ENCODE results near the gene PNPT1. TPM values are rescaled to one million over a fixed set of nuclear protein-coding genes. Genes with fewer than 3 reads are reported as not detected.

The PNPT1 gene
- total and polyA plus RNA-seq, 10 of the 15 experiments (the other 5 are each of a cell fraction or from before 2014, with no cell fraction given) = 34.2 to 67.7 (median 43.3) TPM

DNA sequence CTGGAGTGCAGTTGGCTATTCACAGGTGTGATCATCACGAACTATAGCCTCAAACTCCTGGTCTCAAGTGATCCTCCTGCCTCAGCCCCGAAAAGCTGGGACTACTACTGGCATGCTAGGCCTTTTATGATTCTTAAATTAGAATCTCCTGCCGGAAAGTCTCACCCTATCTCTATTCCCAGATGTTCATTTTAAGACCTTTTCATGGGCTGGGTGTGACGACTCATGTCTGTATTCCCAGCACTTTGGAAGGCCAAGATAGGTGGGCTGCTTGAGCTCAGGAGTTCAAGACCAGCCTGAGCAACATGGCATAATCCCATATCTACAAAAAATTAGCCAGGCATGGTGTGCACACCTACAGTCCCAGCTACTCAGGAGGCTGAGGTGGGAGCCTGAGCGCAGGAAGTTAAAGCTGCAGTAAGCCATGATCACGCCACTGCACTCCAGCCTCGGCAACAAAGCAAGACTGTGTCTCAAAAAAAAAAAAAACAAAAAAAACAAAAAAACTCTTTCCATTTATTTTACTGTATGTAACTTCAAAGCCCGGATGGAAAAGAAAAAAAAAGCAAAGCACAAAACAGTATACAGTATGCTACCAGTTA, 84.3 kb downstream of the PNPT1 start:
- ChIA-PET SMC1A (ENCODE audit: uncharacterized antibody, unreplicated experiment) (interaction anchor here (1.4 kb wide), 1 partner anchor 8 kb away, joined by 3 read pairs; no protein-coding TSS in a partner anchor), POLR2A (interaction anchor here (1.7 kb wide), 1 partner anchor 14 kb away, joined by 4 read pairs; no protein-coding TSS in a partner anchor), CTCF (interaction anchor here (0.5 kb wide), 1 partner anchor 67 kb away, joined by 3 read pairs; no protein-coding TSS in a partner anchor), RAD21 (ENCODE audit: unreplicated experiment) (no interaction called here)
- peaks cover 0 to 23% of the 10 kb centered on the region in 2 experiments; a peak in 2 of 4 replicates for H3K36me3 ChIP-seq (ENCODE audit: control insufficient read depth in 2 of 2, insufficient read depth in 2 of 2, low read length in 1 of 2)
- WGBS (ENCODE audit: insufficient coverage, insufficient replicate concordance, low lambda C conversion rate, missing lambda C conversion rate) = 82% methylated on average over 8 of the region's 8 CpGs
- H3K4me1 ChIP-seq (ENCODE audit: control insufficient read depth, insufficient read depth, low read length) = no peaks in the 10 kb centered on the region
- no peaks in the 10 kb centered on the region for H4K20me1 ChIP-seq (ENCODE audit: control insufficient read depth, insufficient read depth)
- ATAC-seq (no peak), FAIRE-seq (no peak), DNase-seq (ENCODE audit: low read depth, low spot score) (no peak)
- in situ Hi-C loops (cut with MboI) (no loop called here), intact Hi-C loops (cut with micrococcal nuclease; ENCODE audit: unreplicated experiment) (no loop called here)
- BruUV-seq (replicated peaks) = no TSS peak
- H3K4me2 ChIP-seq (ENCODE audit: control insufficient read depth, insufficient read depth) = no peak overlapping the region
- no peak overlapping the region for H3K4me3 ChIP-seq
- no peaks in the 10 kb centered on the region for H3K9me3 ChIP-seq (replicated peaks; ENCODE audit: control insufficient read depth, insufficient read depth, low read length)
- no peak overlapping the region for H3K27ac ChIP-seq (ENCODE audit: control insufficient read depth, insufficient read depth)
- no peaks in the 10 kb centered on the region for H3K27me3 ChIP-seq (replicated peaks in 1 of 2; ENCODE audit: control insufficient read depth in 2 of 2, insufficient read depth in 2 of 2, low read length in 1 of 2)
- H2AFZ ChIP-seq (ENCODE audit: control insufficient read depth, low read depth, low read length) = no peak overlapping the region
- H3K9ac ChIP-seq (ENCODE audit: control insufficient read depth, insufficient read depth, low read length) = no peak overlapping the region
- H3K79me2 ChIP-seq (ENCODE audit: control insufficient read depth, insufficient read depth, low read length) = peaks cover 51% of the 10 kb centered on the region
- TF ChIP-seq IKZF2 (IDR thresholded peaks at IDR 0.05) = no peak
- TF ChIP-seq, protein P1, sequence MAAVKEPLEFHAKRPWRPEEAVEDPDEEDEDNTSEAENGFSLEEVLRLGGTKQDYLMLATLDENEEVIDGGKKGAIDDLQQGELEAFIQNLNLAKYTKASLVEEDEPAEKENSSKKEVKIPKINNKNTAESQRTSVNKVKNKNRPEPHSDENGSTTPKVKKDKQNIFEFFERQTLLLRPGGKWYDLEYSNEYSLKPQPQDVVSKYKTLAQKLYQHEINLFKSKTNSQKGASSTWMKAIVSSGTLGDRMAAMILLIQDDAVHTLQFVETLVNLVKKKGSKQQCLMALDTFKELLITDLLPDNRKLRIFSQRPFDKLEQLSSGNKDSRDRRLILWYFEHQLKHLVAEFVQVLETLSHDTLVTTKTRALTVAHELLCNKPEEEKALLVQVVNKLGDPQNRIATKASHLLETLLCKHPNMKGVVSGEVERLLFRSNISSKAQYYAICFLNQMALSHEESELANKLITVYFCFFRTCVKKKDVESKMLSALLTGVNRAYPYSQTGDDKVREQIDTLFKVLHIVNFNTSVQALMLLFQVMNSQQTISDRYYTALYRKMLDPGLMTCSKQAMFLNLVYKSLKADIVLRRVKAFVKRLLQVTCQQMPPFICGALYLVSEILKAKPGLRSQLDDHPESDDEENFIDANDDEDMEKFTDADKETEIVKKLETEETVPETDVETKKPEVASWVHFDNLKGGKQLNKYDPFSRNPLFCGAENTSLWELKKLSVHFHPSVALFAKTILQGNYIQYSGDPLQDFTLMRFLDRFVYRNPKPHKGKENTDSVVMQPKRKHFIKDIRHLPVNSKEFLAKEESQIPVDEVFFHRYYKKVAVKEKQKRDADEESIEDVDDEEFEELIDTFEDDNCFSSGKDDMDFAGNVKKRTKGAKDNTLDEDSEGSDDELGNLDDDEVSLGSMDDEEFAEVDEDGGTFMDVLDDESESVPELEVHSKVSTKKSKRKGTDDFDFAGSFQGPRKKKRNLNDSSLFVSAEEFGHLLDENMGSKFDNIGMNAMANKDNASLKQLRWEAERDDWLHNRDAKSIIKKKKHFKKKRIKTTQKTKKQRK (IDR thresholded peaks at IDR 0.05; ENCODE audit: low read depth, low read length) = no peak

DNA sequence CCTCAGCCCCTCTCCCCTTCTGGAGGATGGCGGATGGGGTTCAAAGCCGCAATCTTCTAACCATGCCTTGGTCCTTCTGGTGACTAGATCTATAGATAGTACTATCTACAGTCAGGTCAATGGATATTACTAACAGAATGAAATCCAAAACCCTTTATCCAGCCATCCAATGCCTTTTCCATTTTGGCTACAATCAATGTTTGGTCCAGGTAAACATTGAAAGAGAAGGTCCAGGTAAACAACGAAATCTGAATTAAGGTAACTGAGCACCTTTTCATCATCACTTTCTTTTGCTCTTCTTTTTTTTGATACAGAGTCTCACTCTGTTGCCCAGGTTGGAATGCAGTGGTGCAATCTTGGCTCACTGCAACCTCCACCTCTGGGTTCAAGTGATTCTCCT, 85.9 kb downstream of the PNPT1 start:
- CTCF ChIA-PET = no interaction called here
- no peak for DNase-seq (ENCODE audit: low read depth, low spot score)
- no peaks in the 10 kb centered on the region for H3K9me3 ChIP-seq (replicated peaks; ENCODE audit: control insufficient read depth, insufficient read depth, low read length)
- SMC1A ChIA-PET (ENCODE audit: uncharacterized antibody, unreplicated experiment) = interaction anchor here (1.4 kb wide), 1 partner anchor 9 kb away, joined by 3 read pairs; no protein-coding TSS in a partner anchor
- TF ChIP-seq ZNF217 (IDR thresholded peaks at IDR 0.05) (no peak), TBL1XR1 (IDR thresholded peaks at IDR 0.05; ENCODE audit: low read depth, low read length) (no peak), MXI1 (IDR thresholded peaks at IDR 0.05; ENCODE audit: low read depth, low read length) (no peak), RAD21 (IDR thresholded peaks at IDR 0.05; ENCODE audit: insufficient read depth, low read depth, low read length) (no peak)
- no peaks in the 10 kb centered on the region for H4K20me1 ChIP-seq (ENCODE audit: control insufficient read depth, insufficient read depth)
- no peak overlapping the region for H3K27ac ChIP-seq (ENCODE audit: control insufficient read depth, insufficient read depth)
- peaks cover 2 to 24% of the 10 kb centered on the region in 2 experiments; a peak in 3 of 4 replicates for H3K36me3 ChIP-seq (ENCODE audit: control insufficient read depth in 2 of 2, insufficient read depth in 2 of 2, low read length in 1 of 2)
- no peak overlapping the region for H3K9ac ChIP-seq (ENCODE audit: control insufficient read depth, insufficient read depth, low read length)
- no peaks in the 10 kb centered on the region for H3K27me3 ChIP-seq (replicated peaks in 1 of 2; ENCODE audit: control insufficient read depth in 2 of 2, insufficient read depth in 2 of 2, low read length in 1 of 2)
- H3K4me1 ChIP-seq (ENCODE audit: control insufficient read depth, insufficient read depth, low read length) = no peaks in the 10 kb centered on the region
- in situ Hi-C loops (cut with MboI) (no loop called here), intact Hi-C loops (cut with micrococcal nuclease; ENCODE audit: unreplicated experiment) (no loop called here)
- no peak for ATAC-seq
- no peak for FAIRE-seq
- no peak overlapping the region for H3K4me2 ChIP-seq (ENCODE audit: control insufficient read depth, insufficient read depth)
- H3K4me3 ChIP-seq = no peak overlapping the region
- H2AFZ ChIP-seq (ENCODE audit: control insufficient read depth, low read depth, low read length) = no peak overlapping the region
- 99% methylated on average over 3 of the region's 3 CpGs for WGBS (ENCODE audit: insufficient coverage, insufficient replicate concordance, low lambda C conversion rate, missing lambda C conversion rate)
- RAD21 ChIA-PET (ENCODE audit: unreplicated experiment) = no interaction called here
- H3K79me2 ChIP-seq (ENCODE audit: control insufficient read depth, insufficient read depth, low read length) = peaks cover 39% of the 10 kb centered on the region
- POLR2A ChIA-PET = no interaction called here
- BruUV-seq (replicated peaks) = no TSS peak
